A549 (cell line): ENCODE results near the gene GDF2. TPM values are rescaled to one million over a fixed set of nuclear protein-coding genes. Genes with fewer than 3 reads are reported as not detected.

ENCODE experiments used
- ATAC-seq, 2 experiments: fragments of 200-7000 bp in 1 of 2; fragments of >200 bp in 1 of 2; cut with Nextera tagmentation in 1 of 2; cut with Tn5 transposase in 1 of 2; 3 replicates each; pipeline versions ENCODE4 v1.8.0 to v1.9.1; 2018 to 2020; ENCODE audit warnings: mild to moderate bottlenecking in 1 of 2, moderate library complexity in 1 of 2
- CTCF ChIA-PET: fragments of 300-600 bp; sonication (Branson Sonifier 250); formaldehyde crosslinking; extraction: SDS; loops from one replicate; lab custom pipeline; 2021; ENCODE audit warnings: antibody characterized with exemption, inconsistent platforms; lab: Yijun Ruan, JAX
- POLR2A ChIA-PET: fragments of 350-600 bp; formaldehyde crosslinking; extraction: SDS; loops from one replicate; lab custom pipeline; 2021; ENCODE audit warnings: antibody characterized with exemption, inconsistent platforms; lab: Yijun Ruan, JAX
- DNase-seq, 2 experiments: peaks; one replicate each; pipeline versions ENCODE4 v3.0.0 to v3.0.0-alpha.2; 2011 to 2016; ENCODE audit warnings: low read depth in 1 of 2, low spot score in 1 of 2
- FAIRE-seq: peaks from 2 replicates; lab custom pipeline; 2011; peaks lifted over from hg19 to GRCh38; lab: Jason Lieb, UNC
- H3K27ac ChIP-seq, 2 experiments: fragments of >200 bp; sonication (Bioruptor Twin); formaldehyde crosslinking; 3 replicates each; pipeline ENCODE4 v1.5.1; 2016 to 2017
- H3K4me1 ChIP-seq: fragments of >200 bp; sonication (Bioruptor Twin); formaldehyde crosslinking; 3 replicates; pipeline ENCODE4 v1.6.1; 2016
- H3K4me2 ChIP-seq: fragments of >200 bp; sonication (Bioruptor Twin); formaldehyde crosslinking; 3 replicates; pipeline ENCODE4 v1.6.1; 2016
- H3K4me3 ChIP-seq: fragments of >200 bp; sonication (Bioruptor Twin); formaldehyde crosslinking; 3 replicates; pipeline ENCODE4 v1.5.1; 2016
- H3K9me3 ChIP-seq: fragments of >200 bp; sonication (Bioruptor Twin); formaldehyde crosslinking; 3 replicates; pipeline ENCODE4 v1.6.1; 2016
- ATOH8 ChIP-seq: fragments of 250-450 bp; sonication (Bioruptor Pico); IDR thresholded peaks from 2 replicates; pipeline ENCODE4 v1.5.0; 2020; ENCODE audit warnings: low read depth, mild to moderate bottlenecking, moderate library complexity
- BHLHE40 ChIP-seq: IDR thresholded peaks from 2 replicates; pipeline ENCODE4 v1.6.1; 2012; ENCODE audit warnings: low read depth, low read length, inconsistent platforms
- CBX2 ChIP-seq: fragments of 200-600 bp; sonication (generic); IDR thresholded peaks from 2 replicates; pipeline ENCODE4 v1.6.1; 2016; ENCODE audit warnings: low read depth, mild to moderate bottlenecking, borderline replicate concordance
- CBX8 ChIP-seq: fragments of 200-600 bp; sonication (generic); IDR thresholded peaks from 2 replicates; pipeline ENCODE4 v1.6.1; 2016
- CHD2 ChIP-seq: fragments of 150-350 bp; IDR thresholded peaks from 2 replicates; pipeline ENCODE4 v1.6.1; 2014; ENCODE audit warnings: low read length; ENCODE audit not compliant: partially characterized antibody
- CHD4 ChIP-seq: fragments of 200-600 bp; sonication (generic); IDR thresholded peaks from 2 replicates; pipeline ENCODE4 v1.6.1; 2016; ENCODE audit warnings: antibody characterized with exemption, mild to moderate bottlenecking, borderline replicate concordance
- CTCF ChIP-seq: fragments of >200 bp; sonication (Bioruptor Twin); formaldehyde crosslinking; IDR thresholded peaks from 3 replicates; pipeline ENCODE4 v1.5.1; 2016
- E2F6 ChIP-seq: IDR thresholded peaks from 2 replicates; pipeline ENCODE4 v1.6.1; 2012; ENCODE audit warnings: low read depth, borderline replicate concordance
- EHMT2 ChIP-seq: fragments of 200-600 bp; sonication (generic); IDR thresholded peaks from 2 replicates; pipeline ENCODE4 v1.6.1; 2016; ENCODE audit warnings: antibody characterized with exemption, low read depth, mild to moderate bottlenecking, moderate library complexity
- ELK1 ChIP-seq: fragments of 150-350 bp; IDR thresholded peaks from 2 replicates; pipeline ENCODE4 v1.6.1; 2014; ENCODE audit warnings: low read depth, mild to moderate bottlenecking, low read length
- EP300 ChIP-seq, 2 experiments: fragments of >200 bp; sonication (Bioruptor Twin); formaldehyde crosslinking; IDR thresholded peaks; 2 replicates in 1 of 2; 3 replicates in 1 of 2; pipeline ENCODE4 v1.6.1; 2016 to 2017
- ESRRA ChIP-seq: fragments of 150-350 bp; IDR thresholded peaks from 2 replicates; pipeline ENCODE4 v1.6.1; 2014; ENCODE audit warnings: mild to moderate bottlenecking, low read length, borderline replicate concordance
- FOSL2 ChIP-seq, 2 experiments: fragments of 450-650 bp in 1 of 2; fragments of >200 bp in 1 of 2; sonication (Bioruptor Twin) in 1 of 2; formaldehyde crosslinking; IDR thresholded peaks; 2 replicates each; pipeline versions ENCODE4 v1.5.0 to v1.6.1; 2016 to 2020; ENCODE audit warnings: mild to moderate bottlenecking in 1 of 2, moderate library complexity in 1 of 2
- GATA3 ChIP-seq: IDR thresholded peaks from 2 replicates; pipeline ENCODE4 v1.6.1; 2012; ENCODE audit warnings: borderline replicate concordance
- HDAC2 ChIP-seq: fragments of 200-600 bp; sonication (generic); IDR thresholded peaks from 2 replicates; pipeline ENCODE4 v1.6.1; 2016
- HEYL ChIP-seq: fragments of 250-450 bp; sonication (Bioruptor Pico); IDR thresholded peaks from 2 replicates; pipeline ENCODE4 v1.8.0; 2021; ENCODE audit warnings: mild to moderate bottlenecking, moderate library complexity
- HMGXB4 ChIP-seq: fragments of 250-450 bp; sonication (Bioruptor Pico); IDR thresholded peaks from 2 replicates; pipeline ENCODE4 v1.5.0; 2021; ENCODE audit warnings: mild to moderate bottlenecking, moderate library complexity, borderline replicate concordance
- HOXA7 ChIP-seq: fragments of 250-450 bp; sonication (Bioruptor Pico); IDR thresholded peaks from 2 replicates; pipeline ENCODE4 v1.5.0; 2020; ENCODE audit warnings: mild to moderate bottlenecking, moderate library complexity
- JUN ChIP-seq, 2 experiments: fragments of >200 bp; sonication (Bioruptor Twin); formaldehyde crosslinking; IDR thresholded peaks; 2 replicates in 1 of 2; 3 replicates in 1 of 2; pipeline ENCODE4 v1.6.1; 2016 to 2017
- KDM5A ChIP-seq: fragments of 200-600 bp; sonication (generic); IDR thresholded peaks from 2 replicates; pipeline ENCODE4 v1.6.1; 2016; ENCODE audit warnings: antibody characterized with exemption, mild to moderate bottlenecking
- NPAS2 ChIP-seq: fragments of 250-450 bp; sonication (Bioruptor Pico); IDR thresholded peaks from 2 replicates; pipeline ENCODE4 v1.8.0; 2022; ENCODE audit warnings: mild to moderate bottlenecking, moderate library complexity, borderline replicate concordance
- POLR2A ChIP-seq: IDR thresholded peaks from 2 replicates; pipeline ENCODE4 v1.6.1; 2012; ENCODE audit warnings: mild to moderate bottlenecking, low read length
- RCOR1 ChIP-seq: fragments of 150-350 bp; IDR thresholded peaks from 2 replicates; pipeline ENCODE4 v1.6.1; 2014; ENCODE audit warnings: antibody characterized with exemption, low read length, low read depth
- RFX5 ChIP-seq: fragments of 450-650 bp; IDR thresholded peaks from 2 replicates; pipeline ENCODE4 v1.7.1; 2014; ENCODE audit warnings: antibody characterized with exemption, mild to moderate bottlenecking, moderate library complexity
- SREBF2 ChIP-seq: fragments of 450-650 bp; IDR thresholded peaks from 2 replicates; pipeline ENCODE4 v1.6.1; 2014; ENCODE audit warnings: mild to moderate bottlenecking, moderate library complexity
- USF2 ChIP-seq: fragments of 450-650 bp; IDR thresholded peaks from 2 replicates; pipeline ENCODE4 v1.6.1; 2014; ENCODE audit warnings: antibody characterized with exemption
- ZFP36 ChIP-seq: fragments of 450-650 bp; IDR thresholded peaks from 2 replicates; pipeline ENCODE4 v1.6.1; 2014; ENCODE audit warnings: borderline replicate concordance; ENCODE audit not compliant: partially characterized antibody
- ZNF302 ChIP-seq: fragments of 250-450 bp; sonication (Bioruptor Pico); IDR thresholded peaks from 2 replicates; pipeline ENCODE4 v1.9.0; 2021; ENCODE audit warnings: inconsistent platforms, mild to moderate bottlenecking, moderate library complexity
- ZSCAN20 ChIP-seq: fragments of 250-450 bp; sonication (Bioruptor Pico); IDR thresholded peaks from 2 replicates; pipeline ENCODE4 v1.8.0; 2022; ENCODE audit warnings: mild to moderate bottlenecking, moderate library complexity
- WGBS: methylation state at CpG from one replicate; pipeline ENCODE4 v1.1.6; 2017; ENCODE audit errors: missing lambda C conversion rate; 5-methylcytosine and 5-hydroxymethylcytosine counted together
- polyA plus RNA-seq, 4 experiments: library from polyadenylated mRNA; depleted of rRNA in 3 of 4; stranded (reverse); fragments of >200 nt; fragmentation: RNase III in 1 of 4; extraction: RNeasy Plus Mini Kit Qiagen cat#74134 plus additional on column Dnase treatment in 1 of 4; gene quantifications; 2 replicates in 3 of 4; 3 replicates in 1 of 4; pipeline ENCODE4 v1.2.3, GENCODE V29; 2011 to 2017

The GDF2 gene
- polyA plus RNA-seq, 2 of the 4 experiments (the other 2 are of a cell fraction) = not detected

GRCh38 chr10:47331954-47332353, 9.7 kb downstream of the GDF2 start:
- ATAC-seq (no peak), DNase-seq (no peak), FAIRE-seq (no peak)
- Histone ChIP-seq H3K27ac (no peak overlapping the region), H3K9me3 (no peaks in the 10 kb centered on the region), H3K4me1 (peaks cover 6% of the 10 kb centered on the region; the same call in 1 of the 3 replicates), H3K4me2 (no peak overlapping the region), H3K4me3 (no peak overlapping the region)
- 59% methylated on average over 7 of the region's 7 CpGs for WGBS
- TF ChIP-seq ATOH8 (no peak), HDAC2 (no peak), USF2 (no peak), E2F6 (no peak), ZFP36 (no peak), ZSCAN20 (CRISPR knock-in tag) (no peak), SREBF2 (no peak), RFX5 (no peak), NPAS2 (CRISPR knock-in tag) (no peak), CHD2 (no peak), HOXA7 (CRISPR knock-in tag) (no peak), CHD4 (no peak), GATA3 (no peak), ZNF302 (CRISPR knock-in tag) (no peak), BHLHE40 (no peak), KDM5A (no peak)
- CTCF ChIA-PET = interaction anchor here (1.1 to 3.2 kb wide), 3 partner anchors 8 to 308 kb away, joined by 3 to 11 read pairs (median 11); no protein-coding TSS in a partner anchor
- POLR2A ChIA-PET = no interaction called here

GRCh38 chr10:47332371-47332770, 10.1 kb downstream of the GDF2 start:
- no peaks in the 10 kb centered on the region for H3K9me3 ChIP-seq
- no peak overlapping the region for H3K27ac ChIP-seq
- H3K4me3 ChIP-seq = no peak overlapping the region
- FAIRE-seq (no peak), DNase-seq (no peak)
- POLR2A ChIA-PET = no interaction called here
- H3K4me2 ChIP-seq = no peak overlapping the region
- no peak for TF ChIP-seq CBX8
- TF ChIP-seq KDM5A = no peak
- TF ChIP-seq ZNF302 (CRISPR knock-in tag) = no peak
- TF ChIP-seq CBX2 = no peak
- no peak for TF ChIP-seq ZFP36
- no peak for TF ChIP-seq JUN (IDR thresholded peaks at IDR 0.05)
- no peak for TF ChIP-seq HMGXB4 (CRISPR knock-in tag)
- TF ChIP-seq EHMT2 = no peak
- no peak for TF ChIP-seq ELK1
- no peak for TF ChIP-seq RCOR1
- no peak for TF ChIP-seq EP300 (IDR thresholded peaks at IDR 0.05)
- no peak for TF ChIP-seq FOSL2 (IDR thresholded peaks at IDR 0.05)
- TF ChIP-seq FOSL2 (CRISPR knock-in tag; IDR thresholded peaks at IDR 0.05) = no peak
- TF ChIP-seq CTCF = no peak
- no peak for TF ChIP-seq POLR2A
- TF ChIP-seq HEYL (CRISPR knock-in tag) = no peak
- no peak for TF ChIP-seq ESRRA
- TF ChIP-seq, all 56 proteins: peak for 0
- CTCF ChIA-PET = interaction anchor here (1.0 to 3.2 kb wide), 5 partner anchors 8 to 308 kb away, joined by 3 to 11 read pairs (median 4); no protein-coding TSS in a partner anchor
- WGBS = 44% methylated on average over 2 of the region's 3 CpGs
- peaks cover 6% of the 10 kb centered on the region; the same call in 1 of the 3 replicates for H3K4me1 ChIP-seq
- no peak for ATAC-seq
